ENCODE data around the gene SLC27A1.
A peak's percentile ranks its signal among the peaks of the same experiment; 100 is the strongest.
"Not testable (repeated sequence)": the region's sequence is repeated elsewhere in the genome, so short reads cannot be mapped to it uniquely, and the experiment has no call there.

Gene SLC27A1

GRCh38 chr19:17486545-17487240 is 16.4 kb downstream of the SLC27A1 start:
- DNase-seq (ENCODE audit: low read depth in 2 of 2) = no peak

GRCh38 chr19:17487284-17488121 is 17.2 kb downstream of the SLC27A1 start:
- DNase-seq (ENCODE audit: low read depth in 2 of 2) = no peak

GRCh38 chr19:17488593-17489391 is 18.5 kb downstream of the SLC27A1 start:
- peak; percentile 61 to 72 for DNase-seq (ENCODE audit: low read depth in 2 of 2)

GRCh38 chr19:17489392-17490030 is 19.2 kb downstream of the SLC27A1 start:
- DNase-seq (ENCODE audit: low read depth in 2 of 2) = no peak

GRCh38 chr19:17490411-17490810 is 20.1 kb downstream of the SLC27A1 start:
- DNase-seq (ENCODE audit: low read depth in 2 of 2) = peak in 1 of 2 donors; percentile 18

GRCh38 chr19:17491287-17491686 is 21.0 kb downstream of the SLC27A1 start:
- no peak for DNase-seq (ENCODE audit: low read depth in 2 of 2)

- DNase-seq (ENCODE audit: low read depth in 2 of 2) = no peak
These were observed 25.4 kb downstream of the SLC27A1 start for GRCh38 chr19:17495639-17496296.

GRCh38 chr19:17496337-17496997 is 26.1 kb downstream of the SLC27A1 start:
- peak; percentile 46 to 60 for DNase-seq (ENCODE audit: low read depth in 2 of 2)

GRCh38 chr19:17497149-17497798 is 26.9 kb downstream of the SLC27A1 start:
- no peak for DNase-seq (ENCODE audit: low read depth in 2 of 2)

- not testable (repeated sequence) for DNase-seq (ENCODE audit: low read depth in 2 of 2)
These were observed 28.7 kb downstream of the SLC27A1 start for GRCh38 chr19:17499025-17499424.

- DNase-seq (ENCODE audit: low read depth in 2 of 2) = no peak
These were observed 29.5 kb downstream of the SLC27A1 start for GRCh38 chr19:17499648-17500446.

- no peak for DNase-seq (ENCODE audit: low read depth in 2 of 2)
These were observed 30.3 kb downstream of the SLC27A1 start for GRCh38 chr19:17500447-17501198.

- no peak for DNase-seq (ENCODE audit: low read depth in 2 of 2)
These were observed 32.9 kb downstream of the SLC27A1 start for GRCh38 chr19:17503240-17503639.

- no peak for DNase-seq (ENCODE audit: low read depth in 2 of 2)
These were observed 33.7 kb downstream of the SLC27A1 start for GRCh38 chr19:17504030-17504429.

GRCh38 chr19:17504456-17504855 is 34.1 kb downstream of the SLC27A1 start:
- no peak for DNase-seq (ENCODE audit: low read depth in 2 of 2)

- no peak for DNase-seq (ENCODE audit: low read depth in 2 of 2)
These were observed 34.9 kb downstream of the SLC27A1 start for GRCh38 chr19:17505223-17505622.

- no peak for DNase-seq (ENCODE audit: low read depth in 2 of 2)
These were observed 36.4 kb downstream of the SLC27A1 start for GRCh38 chr19:17506745-17507144.

GRCh38 chr19:17508558-17508933 is 38.2 kb downstream of the SLC27A1 start:
- not testable (repeated sequence) for DNase-seq (ENCODE audit: low read depth in 2 of 2)
